CD4-positive, alpha-beta T cell treated with Interleukin-17A for 1 hour (primary cell): ENCODE results near the gene DCDC2C.

Experiments
- DNase-seq: peaks from one replicate; pipeline ENCODE4 v3.0.0-alpha.2; 2020

The DCDC2C gene

GRCh38 chr2:3838348-3838747 is 135.0 kb downstream of the DCDC2C start:
- DNase-seq: no peak

DNA sequence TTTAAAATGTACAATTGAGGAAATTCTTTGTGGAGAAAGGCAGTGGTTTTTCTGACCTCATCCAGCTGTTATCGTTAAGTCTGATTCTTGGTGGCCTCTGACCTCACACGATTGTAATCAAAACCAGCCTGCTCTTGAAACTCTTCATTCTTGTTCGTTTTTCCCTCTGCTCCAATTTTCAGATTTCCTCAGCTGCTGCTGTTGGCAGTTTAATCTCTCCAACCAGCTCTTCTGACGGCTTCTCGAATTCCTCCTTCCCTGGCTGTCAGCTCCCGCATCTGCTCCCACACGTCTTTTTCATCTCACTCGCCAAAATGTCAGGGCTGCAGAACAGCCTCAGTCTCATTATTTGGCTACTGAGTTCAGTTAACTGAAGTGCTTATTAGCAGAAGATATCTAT is 136.1 kb downstream of the DCDC2C start:
- DNase-seq: no peak

- DNase-seq: no peak
Measured at GRCh38 chr2:3840611-3841155, 137.3 kb downstream of the DCDC2C start.

- DNase-seq: no peak
Measured at GRCh38 chr2:3847397-3848052, 144.2 kb downstream of the DCDC2C start.

GRCh38 chr2:3848776-3849175 is 145.4 kb downstream of the DCDC2C start:
- no peak for DNase-seq

DNA sequence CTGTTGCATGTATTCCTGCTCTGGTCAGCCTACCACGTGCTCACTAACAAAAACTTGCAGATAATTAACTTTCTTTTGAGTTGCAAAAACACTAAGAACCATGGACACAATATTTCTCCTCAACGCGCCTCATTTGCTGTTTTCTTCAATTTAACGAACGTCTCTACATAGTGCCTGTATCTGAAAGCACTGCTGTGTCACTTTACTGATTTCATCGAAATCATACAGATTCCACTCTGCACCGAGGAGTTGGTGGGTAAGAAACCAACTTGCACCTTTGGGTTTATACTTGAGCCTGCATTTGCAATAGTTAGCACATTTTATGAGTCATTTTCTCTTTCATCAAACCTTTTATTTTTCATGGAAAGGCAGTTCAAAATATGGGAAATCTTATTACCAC is 145.8 kb downstream of the DCDC2C start:
- no peak for DNase-seq

DNA sequence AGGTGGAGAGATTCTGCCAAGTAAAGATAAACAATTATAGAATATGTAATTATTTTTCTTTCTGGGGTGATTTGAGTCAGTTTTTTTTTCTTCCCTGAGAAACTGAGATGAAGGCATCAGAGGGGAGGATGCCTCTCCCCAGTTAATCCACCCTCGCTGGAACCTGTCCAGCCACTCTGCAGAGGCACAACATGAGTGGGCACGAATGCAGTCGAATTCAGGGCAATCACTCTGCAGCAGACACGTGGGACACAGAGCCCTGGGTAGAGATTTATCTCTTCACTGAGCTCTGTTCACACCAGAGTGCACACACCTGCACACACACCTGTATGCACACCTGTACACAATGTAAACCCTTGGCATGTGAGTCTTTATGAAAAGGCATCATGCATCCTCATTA is 154.2 kb downstream of the DCDC2C start:
- no peak for DNase-seq

DNA sequence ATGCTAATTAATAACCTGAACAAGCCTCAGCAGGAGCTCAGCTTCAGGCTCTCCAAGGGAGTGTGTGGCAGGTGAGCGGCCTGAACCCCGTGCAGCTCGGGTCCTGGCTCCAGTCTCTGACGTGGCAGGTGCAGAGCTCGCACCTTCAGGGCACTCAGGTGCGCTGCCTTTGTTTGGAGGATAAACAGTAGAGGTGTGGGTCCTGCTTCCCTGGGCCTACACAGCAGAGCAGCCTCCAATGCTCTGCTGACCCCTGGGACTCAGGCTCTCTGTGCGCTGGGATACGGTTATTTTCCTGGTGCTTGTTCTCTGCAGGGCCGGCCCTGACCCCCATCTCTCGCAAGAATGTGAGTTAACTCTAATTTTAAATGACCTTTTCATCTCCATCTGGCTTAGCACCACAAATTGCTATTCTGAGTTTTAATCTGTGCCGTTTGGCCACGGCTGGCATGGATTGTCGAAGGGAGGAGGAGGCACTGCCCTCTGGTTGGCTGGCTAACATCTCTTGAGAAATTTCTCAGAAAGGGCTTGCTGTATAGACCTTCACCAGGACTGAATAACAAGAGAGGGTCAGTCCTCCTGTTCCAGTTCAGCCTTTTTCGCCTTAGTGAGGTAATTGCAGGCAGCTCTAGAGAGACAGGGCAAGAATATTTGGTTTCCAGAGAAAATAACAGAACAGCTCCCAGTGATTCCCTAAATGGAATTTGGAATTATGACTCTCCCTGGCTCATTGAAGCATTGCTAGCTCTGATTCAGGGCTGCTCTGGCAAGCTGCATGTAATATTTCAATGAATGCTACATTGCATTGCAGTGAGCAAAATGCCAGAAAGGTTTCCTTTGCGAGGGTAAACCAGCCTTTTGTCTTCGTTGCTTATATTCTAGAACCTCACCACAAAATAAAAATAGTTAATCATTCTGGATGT is 161.8 kb downstream of the DCDC2C start:
- no peak for DNase-seq

GRCh38 chr2:3867469-3867868 is 164.1 kb downstream of the DCDC2C start:
- no peak for DNase-seq

DNA sequence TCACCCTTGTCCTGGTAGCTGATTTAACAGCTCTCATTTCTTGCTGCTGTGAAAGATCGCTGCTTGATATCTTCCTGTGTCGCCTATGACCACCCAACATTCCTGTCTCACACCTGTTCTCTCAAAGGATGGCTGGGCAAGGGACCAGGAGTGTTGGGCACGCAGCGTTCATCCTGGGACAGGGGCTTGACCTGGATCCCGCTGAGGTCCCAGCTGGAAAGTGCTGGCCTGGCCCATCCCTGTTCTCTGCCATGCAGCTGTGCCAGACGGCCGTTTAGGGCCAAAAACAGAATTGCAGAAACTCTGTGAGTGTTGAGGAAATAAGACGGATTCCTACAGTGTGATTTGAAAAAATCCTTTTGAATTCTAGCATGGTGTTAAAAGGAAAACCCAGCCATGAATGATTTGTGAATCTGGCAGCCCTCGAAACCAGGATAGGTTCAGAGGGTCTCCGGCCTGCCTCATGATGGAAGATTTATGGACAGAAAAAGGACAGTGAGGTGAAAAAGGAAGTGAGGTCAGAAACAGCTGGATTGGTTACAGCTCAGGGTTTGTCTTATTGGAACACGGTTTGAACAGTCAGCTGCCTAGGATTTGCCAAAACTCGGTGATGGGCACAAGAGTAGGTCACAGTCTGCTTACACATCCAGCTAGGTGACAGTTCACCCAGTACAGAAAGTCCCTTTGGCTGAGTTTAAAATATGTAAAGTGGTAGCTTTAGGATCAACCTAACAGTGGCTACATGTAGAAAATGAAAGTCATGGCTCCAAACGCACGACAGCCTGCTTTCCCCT is 164.8 kb downstream of the DCDC2C start:
- DNase-seq: no peak

GRCh38 chr2:3870222-3870621 is 166.8 kb downstream of the DCDC2C start:
- no peak for DNase-seq

GRCh38 chr2:3871002-3871401 is 167.6 kb downstream of the DCDC2C start:
- DNase-seq: no peak

- DNase-seq: no peak
Measured at GRCh38 chr2:3872451-3872850, 169.1 kb downstream of the DCDC2C start.

DNA sequence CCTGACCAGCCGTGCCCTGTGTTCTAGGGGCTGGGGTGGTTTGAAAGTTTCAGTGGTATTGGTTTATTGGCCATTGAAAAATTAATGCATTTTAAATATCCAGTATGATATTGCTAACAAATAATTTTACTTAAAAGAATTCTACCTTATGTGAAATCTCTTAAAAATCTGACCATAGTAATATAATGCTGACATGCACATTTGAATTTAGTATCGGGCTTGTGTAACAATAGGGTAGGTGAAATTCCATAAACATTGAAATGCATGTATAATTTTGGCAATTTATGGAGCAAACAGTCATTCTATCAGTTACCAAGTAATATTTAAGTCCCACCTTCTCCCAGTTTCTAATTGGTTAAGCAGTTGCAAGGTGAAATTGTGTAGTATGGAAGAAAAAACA is 170.5 kb downstream of the DCDC2C start:
- no peak for DNase-seq

- no peak for DNase-seq
Measured at GRCh38 chr2:3876221-3876620, 172.8 kb downstream of the DCDC2C start.

- DNase-seq: no peak
Measured at GRCh38 chr2:3876685-3877084, 173.3 kb downstream of the DCDC2C start.

- no peak for DNase-seq
Measured at GRCh38 chr2:3885629-3886628, 182.6 kb downstream of the DCDC2C start.

GRCh38 chr2:3895021-3895420 is 191.6 kb downstream of the DCDC2C start:
- no peak for DNase-seq
